Camera-type eye (tissue), 1 donor: Measurements from ENCODE around the gene IGIP. TPM values are rescaled to one million over a fixed set of nuclear protein-coding genes. Genes with fewer than 3 reads are reported as not detected.

ENCODE experiments used
- total RNA-seq: library from RNA; depleted of rRNA; stranded (reverse); fragments of >200 nt; gene quantifications from one replicate; pipeline ENCODE4 v1.2.3, GENCODE V29; 2014

The IGIP gene
- total RNA-seq = 14.5 TPM

GRCh38 chr5:140125637-140126036 is at the start of gene IGIP:
Gene IGIP (plus strand): TSS chr5:140125937. CDS start chr5:140128477, 2,540 bp downstream.

GRCh38 chr5:140113699-140114263 is 12.0 kb upstream of the IGIP start, which contains the start of gene PURA:
Gene PURA (plus strand): TSS chr5:140114109. CDS start chr5:140114182, 73 bp downstream.

GRCh38 chr5:140174465-140175366 is 49.0 kb downstream of the IGIP start, which contains the start of gene CYSTM1:
Gene CYSTM1 (plus strand): TSS chr5:140175188. CDS start chr5:140194466, 19,278 bp downstream.

Other genes starting within 250 kb of the IGIP start
- 5.2 TPM for gene NRG2, start 82.6 kb upstream of the IGIP start, total RNA-seq
- gene PURA, start 11.8 kb upstream of the IGIP start, total RNA-seq = 24.7 TPM
- gene CYSTM1, start 49.3 kb downstream of the IGIP start, total RNA-seq = 6.2 TPM
- 57.2 TPM for gene PFDN1, start 177.2 kb downstream of the IGIP start, total RNA-seq
- gene HBEGF, start 220.7 kb downstream of the IGIP start, total RNA-seq = 17.1 TPM
- not detected for gene SLC4A9, start 234.3 kb downstream of the IGIP start, total RNA-seq